ENCODE data around the gene C3orf80. TPM values are rescaled to one million over a fixed set of nuclear protein-coding genes. Genes with fewer than 3 reads are reported as not detected.

C3orf80 gene
- total RNA-seq, 1 donor from 2014 or later: 0.21 TPM

Other genes with a start within 250 kb of the C3orf80 start
- 0.96 and 1.9 TPM in 2 replicates for gene IL12A, start 236.6 kb upstream of the C3orf80 start, total RNA-seq
- gene IFT80, start 173.8 kb downstream of the C3orf80 start, total RNA-seq: 25.0 and 40.9 TPM in 2 replicates
- gene SMC4, start 174.2 kb downstream of the C3orf80 start, total RNA-seq: 27.6 and 31.9 TPM in 2 replicates
- gene TRIM59, start 224.4 kb downstream of the C3orf80 start, total RNA-seq: 7.9 and 8.0 TPM in 2 replicates

Measured in myocyte (in vitro differentiated cells).